ENCODE results near the gene FOXJ3.

The FOXJ3 gene

GRCh38 chr1:42288311-42288985 is 46.6 kb downstream of the FOXJ3 start:
- ChIA-PET CTCF (no interaction called here), POLR2A (no interaction called here)
- no peak for DNase-seq (ENCODE audit: extremely low spot score)
- TF ChIP-seq FOXA1 (IDR thresholded peaks at IDR 0.05) (no peak), FOXK2 (IDR thresholded peaks at IDR 0.05) (no peak), FOXM1 (IDR thresholded peaks at IDR 0.05; ENCODE audit: borderline replicate concordance) (no peak), NFRKB (IDR thresholded peaks at IDR 0.05) (no peak), LEF1 (IDR thresholded peaks at IDR 0.05; ENCODE audit: borderline replicate concordance) (no peak), BHLHE40 (IDR thresholded peaks at IDR 0.05; ENCODE audit: borderline replicate concordance) (no peak), SUZ12 (IDR thresholded peaks at IDR 0.05) (no peak), CTBP1 (IDR thresholded peaks at IDR 0.05; ENCODE audit: borderline replicate concordance) (no peak), HDGF (IDR thresholded peaks at IDR 0.05; ENCODE audit: borderline replicate concordance) (no peak), ARNT (IDR thresholded peaks at IDR 0.05) (no peak), SP1 (IDR thresholded peaks at IDR 0.05) (no peak), L3MBTL2 (conservative IDR thresholded peaks at IDR 0.05) (no peak), ELF4 (IDR thresholded peaks at IDR 0.05) (no peak), TARDBP (IDR thresholded peaks at IDR 0.05) (no peak), ZNF384 (IDR thresholded peaks at IDR 0.05) (no peak), PKNOX1 (IDR thresholded peaks at IDR 0.05) (no peak)

GRCh38 chr1:42282867-42283583 is 52.0 kb downstream of the FOXJ3 start:
- CTCF ChIA-PET = no interaction called here
- TF ChIP-seq ELF4 (IDR thresholded peaks at IDR 0.05) (no peak), FOXK2 (IDR thresholded peaks at IDR 0.05) (no peak), ARNT (IDR thresholded peaks at IDR 0.05) (no peak), HDGF (IDR thresholded peaks at IDR 0.05; ENCODE audit: borderline replicate concordance) (no peak), BHLHE40 (IDR thresholded peaks at IDR 0.05; ENCODE audit: borderline replicate concordance) (no peak), SP1 (IDR thresholded peaks at IDR 0.05) (no peak), CTBP1 (IDR thresholded peaks at IDR 0.05; ENCODE audit: borderline replicate concordance) (no peak), FOXM1 (IDR thresholded peaks at IDR 0.05; ENCODE audit: borderline replicate concordance) (no peak), SUZ12 (IDR thresholded peaks at IDR 0.05) (no peak)
- DNase-seq (ENCODE audit: extremely low spot score) = no peak
- POLR2A ChIA-PET = no interaction called here

GRCh38 chr1:42282024-42282579 is 52.9 kb downstream of the FOXJ3 start:
- no peak for DNase-seq (ENCODE audit: extremely low spot score)
- POLR2A ChIA-PET = no interaction called here
- TF ChIP-seq SUZ12 (IDR thresholded peaks at IDR 0.05) (no peak), PKNOX1 (IDR thresholded peaks at IDR 0.05) (no peak), LEF1 (IDR thresholded peaks at IDR 0.05; ENCODE audit: borderline replicate concordance) (no peak), FOXM1 (IDR thresholded peaks at IDR 0.05; ENCODE audit: borderline replicate concordance) (no peak), TARDBP (IDR thresholded peaks at IDR 0.05) (no peak), NFRKB (IDR thresholded peaks at IDR 0.05) (no peak), CTBP1 (IDR thresholded peaks at IDR 0.05; ENCODE audit: borderline replicate concordance) (no peak), L3MBTL2 (conservative IDR thresholded peaks at IDR 0.05) (no peak), ZNF384 (IDR thresholded peaks at IDR 0.05) (no peak), FOXA1 (IDR thresholded peaks at IDR 0.05) (no peak), HDGF (IDR thresholded peaks at IDR 0.05; ENCODE audit: borderline replicate concordance) (no peak), ELF4 (IDR thresholded peaks at IDR 0.05) (no peak), FOXK2 (IDR thresholded peaks at IDR 0.05) (no peak), ARNT (IDR thresholded peaks at IDR 0.05) (no peak), BHLHE40 (IDR thresholded peaks at IDR 0.05; ENCODE audit: borderline replicate concordance) (no peak), SP1 (IDR thresholded peaks at IDR 0.05) (no peak)
- CTCF ChIA-PET = interaction anchor here (0.6 kb wide), 1 partner anchor 12 kb away, joined by 3 read pairs; no protein-coding TSS in a partner anchor

GRCh38 chr1:42280821-42281220 is 54.2 kb downstream of the FOXJ3 start:
- POLR2A ChIA-PET = no interaction called here
- DNase-seq (ENCODE audit: extremely low spot score) = no peak
- CTCF ChIA-PET = no interaction called here
- no peak for TF ChIP-seq L3MBTL2 (conservative IDR thresholded peaks at IDR 0.05)
- no peak for TF ChIP-seq ARNT (IDR thresholded peaks at IDR 0.05)
- no peak for TF ChIP-seq ELF4 (IDR thresholded peaks at IDR 0.05)
- TF ChIP-seq SUZ12 (IDR thresholded peaks at IDR 0.05) = no peak
- no peak for TF ChIP-seq CTBP1 (IDR thresholded peaks at IDR 0.05; ENCODE audit: borderline replicate concordance)
- TF ChIP-seq SP1 (IDR thresholded peaks at IDR 0.05) = no peak
- no peak for TF ChIP-seq PKNOX1 (IDR thresholded peaks at IDR 0.05)
- TF ChIP-seq TARDBP (IDR thresholded peaks at IDR 0.05) = no peak
- TF ChIP-seq FOXM1 (IDR thresholded peaks at IDR 0.05; ENCODE audit: borderline replicate concordance) = no peak
- TF ChIP-seq NFRKB (IDR thresholded peaks at IDR 0.05) = no peak
- TF ChIP-seq HDGF (IDR thresholded peaks at IDR 0.05; ENCODE audit: borderline replicate concordance) = no peak
- no peak for TF ChIP-seq LEF1 (IDR thresholded peaks at IDR 0.05; ENCODE audit: borderline replicate concordance)

- no peak for DNase-seq (ENCODE audit: extremely low spot score)
- ChIA-PET CTCF (no interaction called here), POLR2A (no interaction called here)
- no peak for TF ChIP-seq BHLHE40 (IDR thresholded peaks at IDR 0.05; ENCODE audit: borderline replicate concordance)
- TF ChIP-seq CTBP1 (IDR thresholded peaks at IDR 0.05; ENCODE audit: borderline replicate concordance) = no peak
- no peak for TF ChIP-seq FOXA1 (IDR thresholded peaks at IDR 0.05)
- no peak for TF ChIP-seq FOXM1 (IDR thresholded peaks at IDR 0.05; ENCODE audit: borderline replicate concordance)
- TF ChIP-seq SUZ12 (IDR thresholded peaks at IDR 0.05) = no peak
- no peak for TF ChIP-seq ZNF384 (IDR thresholded peaks at IDR 0.05)
- no peak for TF ChIP-seq NFRKB (IDR thresholded peaks at IDR 0.05)
Measured at GRCh38 chr1:42279055-42279454, 56.0 kb downstream of the FOXJ3 start.
